Limb (tissue), 2 donors: ENCODE data around the gene EMC10.
A peak's percentile ranks its signal among the peaks of the same experiment; 100 is the strongest.
"Not testable (repeated sequence)": the region's sequence is repeated elsewhere in the genome, so short reads cannot be mapped to it uniquely, and the experiment has no call there.

Experiments used
- DNase-seq, 2 donors: peaks; one replicate each; pipeline ENCODE4 v3.0.0-alpha.2; 2016; ENCODE audit errors: extremely low spot score in 2 of 2

The EMC10 gene

GRCh38 chr19:50512999-50513745, 36.9 kb downstream of the EMC10 start:
- DNase-seq, result no peak

GRCh38 chr19:50513746-50514345, 37.5 kb downstream of the EMC10 start, which contains the start of gene ASPDH:
Gene ASPDH (minus strand): TSS chr19:50513913. CDS start chr19:50513823, 90 bp downstream.
- no peak for DNase-seq

- peak in 1 of 2 donors; percentile 77 for DNase-seq
These were observed 38.2 kb downstream of the EMC10 start for GRCh38 chr19:50514346-50515167.

GRCh38 chr19:50515168-50515561, 38.9 kb downstream of the EMC10 start:
- DNase-seq, result no peak

- no peak for DNase-seq
These were observed 40.1 kb downstream of the EMC10 start for GRCh38 chr19:50516456-50516855.

- no peak for DNase-seq
These were observed 40.8 kb downstream of the EMC10 start for GRCh38 chr19:50516964-50517703.

GRCh38 chr19:50517704-50518075, 41.4 kb downstream of the EMC10 start:
- DNase-seq, result no peak

- DNase-seq, result no peak
These were observed 42.0 kb downstream of the EMC10 start for GRCh38 chr19:50518091-50519005.

GRCh38 chr19:50519006-50519575, 42.8 kb downstream of the EMC10 start:
- DNase-seq, result no peak

GRCh38 chr19:50520822-50521465, 44.6 kb downstream of the EMC10 start:
- DNase-seq, result no peak

GRCh38 chr19:50522881-50523280, 46.6 kb downstream of the EMC10 start:
- DNase-seq, result no peak

GRCh38 chr19:50528052-50528451, 51.7 kb downstream of the EMC10 start:
- DNase-seq, result not testable (repeated sequence)

GRCh38 chr19:50531171-50531612, 54.9 kb downstream of the EMC10 start:
- DNase-seq, result no peak

GRCh38 chr19:50532952-50533351, 56.6 kb downstream of the EMC10 start:
- DNase-seq, result no peak

GRCh38 chr19:50534478-50534877, 58.2 kb downstream of the EMC10 start:
- no peak for DNase-seq

- DNase-seq, result no peak
These were observed 59.4 kb downstream of the EMC10 start for GRCh38 chr19:50535672-50536187.

- DNase-seq, result no peak
These were observed 60.5 kb downstream of the EMC10 start for GRCh38 chr19:50536662-50537305.

GRCh38 chr19:50537306-50537685, 61.0 kb downstream of the EMC10 start:
- DNase-seq, result no peak

- peak; percentile 54 to 85 for DNase-seq
These were observed 61.5 kb downstream of the EMC10 start for GRCh38 chr19:50537769-50538230.
